WTC11 (cell line): Measurements from ENCODE around the gene GNG8. TPM values are rescaled to one million over a fixed set of nuclear protein-coding genes. Genes with fewer than 3 reads are reported as not detected.

Source experiments
- ATAC-seq: fragments of 200-7000 bp; cut with Tn5 transposase; 2 replicates; pipeline ENCODE4 v1.10.0; 2021; ENCODE audit warnings: mild to moderate bottlenecking, moderate library complexity
- CTCF ChIA-PET: fragments of 300-600 bp; sonication (Branson Sonifier 250); formaldehyde crosslinking; loops from one replicate; lab custom pipeline; 2021; ENCODE audit warnings: antibody characterized with exemption; lab: Charles Lee
- POLR2A ChIA-PET: fragments of 350-600 bp; sonication (Branson Sonifier 250); formaldehyde crosslinking; loops from one replicate; lab custom pipeline; 2021; ENCODE audit warnings: antibody characterized with exemption; lab: Charles Lee
- DNase-seq: peaks from one replicate; pipeline ENCODE4 v3.0.0; 2021; ENCODE audit warnings: low spot score
- H3K27ac Mint-ChIP-seq: 2 replicates; pipeline ENCODE4 v1.8.0; 2021; ENCODE audit warnings: mixed read lengths
- H3K27me3 Mint-ChIP-seq: 2 replicates; pipeline ENCODE4 v1.8.0; 2021; ENCODE audit warnings: low read depth, mild to moderate bottlenecking, moderate library complexity, mixed read lengths
- H3K36me3 Mint-ChIP-seq: 2 replicates; pipeline ENCODE4 v1.8.0; 2021; ENCODE audit warnings: mixed read lengths
- H3K4me1 Mint-ChIP-seq: 2 replicates; pipeline ENCODE4 v1.8.0; 2022; ENCODE audit warnings: mixed read lengths
- H3K4me3 Mint-ChIP-seq: 2 replicates; pipeline ENCODE4 v1.8.0; 2021; ENCODE audit warnings: mild to moderate bottlenecking, moderate library complexity, mixed read lengths
- H3K9me3 Mint-ChIP-seq: 2 replicates; pipeline ENCODE4 v1.8.0; 2021; ENCODE audit warnings: mixed read lengths
- ATF6 ChIP-seq: sonication (generic); formaldehyde crosslinking; IDR thresholded peaks from 2 replicates; pipeline ENCODE4 v1.8.1; 2023; ENCODE audit warnings: mild to moderate bottlenecking, missing genetic modification reagents
- ETV6 ChIP-seq: sonication (generic); formaldehyde crosslinking; IDR thresholded peaks from 2 replicates; pipeline ENCODE4 v1.8.1; 2022; ENCODE audit warnings: mild to moderate bottlenecking, missing genetic modification reagents
- FOXK1 ChIP-seq: sonication (generic); formaldehyde crosslinking; IDR thresholded peaks from 2 replicates; pipeline ENCODE4 v1.8.0; 2022; ENCODE audit warnings: mild to moderate bottlenecking, moderate library complexity, missing genetic modification reagents
- FOXP1 ChIP-seq: sonication (generic); formaldehyde crosslinking; IDR thresholded peaks from 2 replicates; pipeline ENCODE4 v1.8.0; 2022; ENCODE audit warnings: missing genetic modification reagents, mild to moderate bottlenecking, moderate library complexity, borderline replicate concordance
- KAT7 ChIP-seq: sonication (generic); formaldehyde crosslinking; IDR thresholded peaks from 2 replicates; pipeline ENCODE4 v1.8.1; 2023; ENCODE audit warnings: missing genetic modification reagents, mild to moderate bottlenecking, borderline replicate concordance
- MAX ChIP-seq: sonication (generic); formaldehyde crosslinking; IDR thresholded peaks from 2 replicates; pipeline ENCODE4 v1.8.0; 2022; ENCODE audit warnings: mild to moderate bottlenecking, missing genetic modification reagents
- NFATC4 ChIP-seq: fragments of 250-450 bp; sonication (Bioruptor Pico); IDR thresholded peaks from 2 replicates; pipeline ENCODE4 v1.9.0; 2021; ENCODE audit warnings: mild to moderate bottlenecking
- OVOL2 ChIP-seq: fragments of 250-450 bp; sonication (Bioruptor Pico); IDR thresholded peaks from 2 replicates; pipeline ENCODE4 v1.9.0; 2021; ENCODE audit warnings: mild to moderate bottlenecking, borderline replicate concordance
- PRDM15 ChIP-seq: sonication (generic); formaldehyde crosslinking; IDR thresholded peaks from 2 replicates; pipeline ENCODE4 v1.8.0; 2022; ENCODE audit warnings: missing genetic modification reagents
- SMAD3 ChIP-seq: sonication (generic); formaldehyde crosslinking; IDR thresholded peaks from 2 replicates; pipeline ENCODE4 v1.8.0; 2022; ENCODE audit warnings: missing genetic modification reagents, mild to moderate bottlenecking, borderline replicate concordance
- SP1 ChIP-seq: sonication (generic); formaldehyde crosslinking; conservative IDR thresholded peaks from 2 replicates; pipeline ENCODE4 v1.8.1; 2022; ENCODE audit warnings: missing genetic modification reagents
- TCF7 ChIP-seq: sonication (generic); formaldehyde crosslinking; IDR thresholded peaks from 2 replicates; pipeline ENCODE4 v1.8.0; 2022; ENCODE audit warnings: mild to moderate bottlenecking, low read depth, missing genetic modification reagents, moderate library complexity
- TEAD4 ChIP-seq: sonication (generic); formaldehyde crosslinking; IDR thresholded peaks from 2 replicates; pipeline ENCODE4 v1.8.0; 2022; ENCODE audit warnings: mild to moderate bottlenecking, missing genetic modification reagents
- ZMAT4 ChIP-seq: fragments of 250-450 bp; sonication (Bioruptor Pico); IDR thresholded peaks from 2 replicates; pipeline ENCODE4 v1.9.0; 2021; ENCODE audit warnings: mild to moderate bottlenecking
- ZNF121 ChIP-seq: sonication (generic); formaldehyde crosslinking; IDR thresholded peaks from 2 replicates; pipeline ENCODE4 v1.8.0; 2023; ENCODE audit warnings: missing genetic modification reagents
- ZNF232 ChIP-seq: sonication (generic); formaldehyde crosslinking; IDR thresholded peaks from 2 replicates; pipeline ENCODE4 v1.8.0; 2022; ENCODE audit warnings: mild to moderate bottlenecking, missing genetic modification reagents
- ZNF396 ChIP-seq: fragments of 250-450 bp; sonication (Bioruptor Pico); IDR thresholded peaks from 2 replicates; pipeline ENCODE4 v1.8.0; 2021; ENCODE audit warnings: mild to moderate bottlenecking, moderate library complexity, borderline replicate concordance
- ZNF423 ChIP-seq: fragments of 250-450 bp; sonication (Bioruptor Pico); IDR thresholded peaks from 2 replicates; pipeline ENCODE4 v2.1.2; 2022; ENCODE audit warnings: mild to moderate bottlenecking, moderate library complexity
- ZSCAN18 ChIP-seq: fragments of 250-450 bp; sonication (Bioruptor Pico); IDR thresholded peaks from 2 replicates; pipeline ENCODE4 v2.1.2; 2022; ENCODE audit warnings: mild to moderate bottlenecking, moderate library complexity
- total RNA-seq: library from RNA; stranded (reverse); gene quantifications from 3 replicates; pipeline ENCODE4 v1.2.3, GENCODE V29; 2021

The GNG8 gene
- total RNA-seq, 1 experiment from 2014 or later: not detected

- no peak for TF ChIP-seq ZNF396 (CRISPR knock-in tag)
Observed at GRCh38 chr19:46606681-46607447, 29.1 kb downstream of the GNG8 start (continued).

GRCh38 chr19:46606019-46606418, 30.0 kb downstream of the GNG8 start:
- Mint-ChIP-seq H3K27ac (no peak overlapping the region), H3K4me1 (peaks cover 23% of the 10 kb centered on the region), H3K9me3 (no peaks in the 10 kb centered on the region), H3K36me3 (peaks cover 35% of the 10 kb centered on the region), H3K27me3 (no peaks in the 10 kb centered on the region), H3K4me3 (no peak overlapping the region)
- CTCF ChIA-PET: interaction anchor here (0.5 to 4.9 kb wide), 5 partner anchors 8 to 91 kb away, joined by 4 to 26 read pairs (median 6); no protein-coding TSS in a partner anchor
- TF ChIP-seq FOXP1 (CRISPR knock-in tag) (no peak), ZMAT4 (CRISPR knock-in tag) (no peak), ZNF396 (CRISPR knock-in tag) (no peak), FOXK1 (CRISPR knock-in tag) (no peak), KAT7 (CRISPR knock-in tag) (no peak), SP1 (CRISPR knock-in tag) (no peak), ZSCAN18 (CRISPR knock-in tag) (no peak), ATF6 (CRISPR knock-in tag) (no peak), ZNF423 (CRISPR knock-in tag) (no peak), TEAD4 (no peak), TCF7 (CRISPR knock-in tag) (no peak), ZNF232 (CRISPR knock-in tag) (no peak), ZNF121 (CRISPR knock-in tag) (no peak), MAX (CRISPR knock-in tag) (no peak), SMAD3 (CRISPR knock-in tag) (no peak), PRDM15 (CRISPR knock-in tag) (no peak), NFATC4 (CRISPR knock-in tag) (no peak), OVOL2 (no peak), ETV6 (CRISPR knock-in tag) (no peak)
- DNase-seq (peak; percentile 9), ATAC-seq (no peak)
- POLR2A ChIA-PET: no interaction called here
